Ramos (cell line): Measurements from ENCODE around the gene CDC25A.
"Not testable (repeated sequence)": the region's sequence is repeated elsewhere in the genome, so short reads cannot be mapped to it uniquely, and the experiment has no call there.

Source experiments
- in situ Hi-C: fragments of 300-500 bp; cut with MboI; formaldehyde crosslinking; loops from one replicate; pipeline ENCODE4 v1.14.3; 2022; ENCODE audit warnings: low sequenced_read_pairs; ENCODE audit not compliant: unreplicated experiment

Gene CDC25A

GRCh38 chr3:48188266-48189201 is at the start of gene CDC25A:
CDC25A (minus strand) TSS chr3:48188417; CDS start chr3:48187947, 470 bp downstream.
- in situ Hi-C loops, result no loop called here

DNA sequence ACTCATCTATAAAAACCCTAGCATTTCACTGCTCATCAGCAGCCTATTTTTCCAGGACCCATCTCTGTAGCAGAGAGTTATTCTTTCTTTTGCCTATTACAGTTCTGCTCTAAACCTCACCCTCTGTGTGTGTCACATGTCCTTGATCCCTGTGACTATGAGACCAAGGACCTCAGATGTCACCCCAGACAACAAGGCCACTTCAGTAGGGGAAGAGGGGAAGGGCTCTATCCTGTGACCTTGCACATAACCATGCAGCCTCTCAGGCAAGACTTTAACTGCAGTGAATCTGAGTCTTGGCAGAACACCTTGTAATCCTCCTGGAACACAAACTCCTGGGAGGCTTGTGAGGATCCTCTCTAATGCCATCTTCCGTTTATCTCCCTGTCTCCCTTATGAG is 48.3 kb upstream of the CDC25A start:
- in situ Hi-C loops, result loop anchor here (10.0 kb wide), 1 partner anchor 198 kb away; the partner anchor contains the start of gene PLXNB1

- in situ Hi-C loops, result loop anchor here (10.0 kb wide), 1 partner anchor 201 kb away; the partner anchor contains the start of gene PLXNB1
Measured at GRCh38 chr3:48233542-48233941, 45.3 kb upstream of the CDC25A start.

DNA sequence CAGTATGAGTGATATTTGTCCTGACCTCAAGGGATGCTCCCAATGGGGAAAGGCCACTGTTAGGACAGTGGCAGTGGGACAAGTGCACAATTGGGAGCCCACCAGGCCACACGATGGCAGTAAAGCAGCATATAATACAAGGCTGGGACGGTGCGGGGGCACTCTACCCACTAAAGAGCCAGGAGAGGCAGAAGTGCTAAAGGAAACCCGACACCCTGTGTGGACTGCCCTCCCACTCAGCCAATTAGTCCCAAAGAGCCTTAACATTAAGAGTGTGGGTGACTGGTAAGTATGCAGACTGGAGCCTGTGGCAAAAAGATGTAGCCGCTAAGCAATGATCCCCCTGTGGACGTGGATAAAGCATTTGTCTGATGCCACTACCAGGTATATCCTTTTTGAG is 44.5 kb upstream of the CDC25A start:
- in situ Hi-C loops, result loop anchor here (10.0 kb wide), 1 partner anchor 202 kb away; the partner anchor contains the start of gene PLXNB1

DNA sequence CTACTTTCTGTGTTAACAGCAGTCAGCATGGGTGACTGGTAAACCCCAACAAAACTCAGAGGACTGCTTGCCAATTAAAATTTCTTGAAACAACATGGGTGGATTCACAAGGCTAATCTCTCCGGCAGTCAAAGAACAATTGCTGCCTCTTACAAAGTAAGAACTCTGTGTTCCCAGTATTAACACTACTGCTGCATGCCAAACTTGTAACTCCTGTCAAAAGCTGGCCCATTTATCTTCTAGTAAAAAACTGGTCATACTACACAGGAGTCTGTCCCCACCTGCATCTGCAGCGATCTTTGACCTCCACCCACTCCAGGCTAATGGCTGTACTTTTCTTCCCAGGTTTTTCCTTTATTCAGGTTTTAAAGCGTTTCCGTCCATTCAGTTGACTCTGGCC is 44.0 kb upstream of the CDC25A start:
- in situ Hi-C loops, result loop anchor here (10.0 kb wide), 1 partner anchor 203 kb away; the partner anchor contains the start of gene PLXNB1

GRCh38 chr3:48226939-48227338 is 38.7 kb upstream of the CDC25A start:
- in situ Hi-C loops, result no loop called here

DNA sequence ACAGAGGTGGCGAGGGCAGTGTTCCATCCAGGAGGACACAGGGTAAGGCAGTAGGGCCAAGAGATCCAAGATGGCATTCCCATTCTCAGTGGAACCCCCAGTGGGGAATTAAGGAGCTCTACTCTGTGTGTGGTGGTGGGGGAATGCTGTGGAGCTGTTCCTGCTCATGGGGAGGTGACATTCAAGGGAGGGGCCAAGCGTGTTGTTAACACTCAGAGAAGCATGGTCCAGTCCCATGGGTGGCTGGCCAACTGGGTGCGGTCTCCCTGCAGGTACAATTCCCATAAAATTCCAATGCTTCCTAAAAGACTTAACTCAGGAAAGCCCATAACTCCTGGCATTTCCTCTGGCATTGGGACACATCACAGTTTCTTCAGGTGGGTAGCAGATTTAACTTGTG is 37.4 kb upstream of the CDC25A start:
- in situ Hi-C loops, result no loop called here

GRCh38 chr3:48222616-48223513 is 34.6 kb upstream of the CDC25A start, which contains the start of gene CAMP:
CAMP (plus strand) TSS chr3:48223495; CDS start chr3:48223512, 17 bp downstream.
- in situ Hi-C loops, result no loop called here

DNA sequence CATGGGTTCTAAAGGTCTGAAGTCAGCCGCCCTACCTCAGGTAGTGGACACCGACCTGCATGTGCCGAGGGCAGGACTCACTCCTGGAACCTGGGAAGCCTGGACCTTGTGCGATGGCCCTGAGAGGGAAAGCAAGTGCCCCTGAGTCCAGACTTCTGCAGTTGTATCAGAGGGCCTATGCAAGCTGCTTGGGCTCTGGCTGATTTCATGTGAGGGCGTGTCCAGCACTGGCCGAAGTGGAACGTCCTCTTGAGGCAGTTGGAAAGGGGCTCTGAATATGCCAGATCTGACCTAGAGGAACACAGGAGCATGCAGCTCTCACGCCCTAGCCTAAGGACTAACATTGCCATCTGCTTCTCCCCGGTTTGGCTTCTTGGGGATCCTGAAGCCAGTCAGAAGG is 32.5 kb upstream of the CDC25A start:
- in situ Hi-C loops, result no loop called here

DNA sequence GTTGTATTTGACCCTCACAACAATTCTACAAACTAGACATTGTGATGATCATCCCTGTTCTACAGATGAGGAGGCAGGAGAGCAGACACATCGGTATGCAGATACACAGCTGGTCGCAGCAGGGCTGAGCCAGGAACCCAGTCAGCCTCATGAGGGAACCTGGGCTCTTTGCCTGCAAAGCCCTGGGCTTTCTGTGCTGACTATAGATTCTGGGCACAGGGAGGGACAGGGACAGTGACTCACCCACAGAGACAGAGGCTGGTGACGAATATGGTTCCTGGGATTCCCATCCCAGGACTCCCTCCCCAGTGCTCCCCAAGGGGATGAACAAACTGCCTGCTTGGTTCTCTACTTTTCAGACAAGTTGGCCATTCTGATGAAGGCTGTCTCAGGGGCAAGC is 31.3 kb upstream of the CDC25A start:
- in situ Hi-C loops, result no loop called here

DNA sequence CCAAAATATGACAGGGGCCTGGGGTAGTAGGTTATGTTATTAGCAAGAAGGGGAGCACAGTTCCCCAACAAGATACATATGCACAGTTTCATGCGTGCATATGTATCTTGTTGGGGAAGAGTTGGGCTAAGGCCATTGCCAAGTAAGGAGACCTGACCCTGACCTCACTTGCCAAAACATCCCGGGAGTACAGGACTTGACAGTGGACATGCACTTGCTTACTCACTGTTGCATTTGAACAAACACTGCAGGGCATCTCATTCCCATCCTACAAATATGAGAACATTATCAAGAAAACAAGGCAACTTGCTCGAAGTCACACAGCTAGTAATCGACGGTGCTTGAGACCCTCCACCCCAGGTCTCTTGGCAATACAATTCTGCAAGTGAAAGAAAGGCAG is 30.3 kb upstream of the CDC25A start:
- in situ Hi-C loops, result no loop called here

DNA sequence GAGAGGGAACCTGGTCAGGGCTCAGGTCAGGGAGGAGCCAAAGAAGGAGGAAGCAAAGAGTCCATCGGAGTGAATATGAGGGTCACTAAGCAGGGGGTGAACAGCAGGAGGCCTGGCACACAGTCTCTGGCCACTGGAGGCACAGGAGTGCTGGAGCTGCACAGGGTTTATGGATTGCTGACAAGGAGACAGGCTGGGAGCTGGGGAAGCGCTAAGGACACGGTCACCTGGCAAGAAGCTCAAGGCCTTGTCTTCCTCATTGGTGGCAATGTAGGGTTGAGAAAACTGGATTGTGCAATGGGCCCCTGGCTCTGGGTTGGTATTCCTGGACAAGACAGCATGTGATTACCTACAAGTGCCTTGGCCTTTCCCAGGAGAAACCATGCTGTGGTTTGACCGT is 29.2 kb upstream of the CDC25A start:
- in situ Hi-C loops, result no loop called here

DNA sequence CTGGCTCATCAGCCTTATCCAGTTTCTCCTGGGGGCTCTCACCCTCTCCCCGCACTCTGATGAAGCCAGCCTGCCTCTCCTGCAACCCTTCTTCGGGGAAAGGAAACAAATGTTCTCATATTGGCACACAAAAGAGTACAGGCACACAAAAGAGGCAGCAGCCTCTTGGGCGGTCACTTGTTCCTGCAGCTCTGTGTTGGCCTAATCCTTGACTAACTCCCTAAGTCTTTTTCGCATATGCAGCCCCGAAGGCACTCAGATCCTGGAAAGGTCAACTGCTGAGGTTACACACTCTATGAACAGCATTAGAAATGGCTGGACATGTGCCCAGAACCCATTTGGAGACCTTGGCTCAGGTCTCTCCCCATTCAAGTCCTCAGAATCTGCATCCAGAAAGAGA is 27.7 kb upstream of the CDC25A start:
- in situ Hi-C loops, result no loop called here

DNA sequence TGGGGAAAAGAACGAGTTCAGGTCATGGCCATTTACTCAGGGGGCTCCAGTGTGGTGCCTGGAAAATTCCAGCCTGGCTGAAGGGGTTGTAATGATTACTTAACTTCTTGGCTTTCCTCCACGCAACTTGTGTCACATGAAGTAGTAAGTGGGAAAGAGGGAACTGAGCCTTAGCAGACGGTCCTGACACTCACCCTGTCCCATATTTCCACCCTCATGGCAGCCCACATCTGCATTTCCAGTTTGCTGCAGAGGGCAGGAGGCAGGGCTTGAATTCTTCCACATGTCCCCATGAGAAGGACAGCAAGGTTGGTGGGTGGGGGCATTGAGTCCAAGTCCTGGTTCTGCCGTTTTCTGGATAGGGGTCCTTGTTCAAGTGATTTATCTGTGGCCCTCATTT is 27.2 kb upstream of the CDC25A start:
- in situ Hi-C loops, result no loop called here

GRCh38 chr3:48215019-48215418 is 26.8 kb upstream of the CDC25A start:
- in situ Hi-C loops, result no loop called here

DNA sequence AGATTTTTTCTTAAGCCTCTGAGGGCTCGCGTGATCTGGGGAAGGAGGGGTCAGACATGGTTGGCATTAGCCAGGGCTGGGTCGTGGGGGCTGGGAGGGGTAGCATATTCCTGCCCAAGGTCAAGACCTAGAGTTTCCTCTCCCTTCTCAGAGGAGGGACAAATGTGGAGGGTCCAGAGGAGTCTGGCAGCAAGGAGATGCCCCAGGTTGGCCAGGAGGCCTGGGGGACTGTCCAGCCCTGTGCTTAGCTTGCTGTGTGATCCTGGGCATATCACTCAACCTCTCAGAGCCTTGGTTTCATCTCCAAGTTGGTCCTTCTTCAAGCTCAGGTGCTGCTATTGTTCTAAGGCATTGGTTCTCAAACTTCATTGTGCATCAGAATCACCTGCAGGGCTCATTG is 26.0 kb upstream of the CDC25A start:
- in situ Hi-C loops, result no loop called here

DNA sequence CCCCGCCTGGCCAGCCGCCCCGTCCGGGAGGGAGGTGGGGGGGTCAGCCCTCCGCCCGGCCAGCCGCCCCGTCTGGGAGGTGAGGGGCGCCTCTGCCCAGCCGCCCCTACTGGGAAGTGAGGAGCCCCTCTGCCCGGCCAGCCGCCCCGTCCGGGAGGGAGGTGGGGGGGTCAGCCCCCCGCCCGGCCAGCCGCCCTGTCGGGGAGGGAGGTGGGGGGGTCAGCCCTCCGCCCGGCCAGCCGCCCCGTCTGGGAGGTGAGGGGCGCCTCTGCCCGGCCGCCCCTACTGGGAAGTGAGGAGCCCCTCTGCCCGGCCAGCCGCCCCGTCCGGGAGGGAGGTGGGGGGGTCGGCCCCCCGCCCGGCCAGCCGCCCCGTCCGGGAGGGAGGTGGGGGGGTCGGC is 23.6 kb upstream of the CDC25A start:
- in situ Hi-C loops, result not testable (repeated sequence)

- in situ Hi-C loops, result not testable (repeated sequence)
Measured at GRCh38 chr3:48210534-48210933, 22.3 kb upstream of the CDC25A start.

DNA sequence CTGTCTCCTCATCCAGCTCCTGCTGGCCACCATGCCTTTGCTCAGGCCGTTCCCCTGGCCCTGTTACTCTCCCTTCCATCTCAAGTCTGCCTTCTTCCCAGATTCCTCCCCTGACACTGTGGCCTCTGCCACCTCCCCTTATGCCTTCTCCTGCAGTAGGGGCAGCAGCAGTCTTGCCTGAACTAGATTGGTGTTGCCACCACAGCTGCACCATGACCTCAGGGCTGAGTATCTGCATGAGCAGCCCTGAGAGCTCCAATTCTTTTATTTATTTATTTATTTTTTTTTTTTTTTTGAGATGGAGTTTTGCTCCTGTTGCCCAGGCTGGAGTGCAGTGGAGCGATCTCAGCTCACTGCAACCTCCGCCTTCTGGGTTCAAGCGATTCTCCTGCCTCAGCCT is 21.2 kb upstream of the CDC25A start:
- in situ Hi-C loops, result no loop called here

DNA sequence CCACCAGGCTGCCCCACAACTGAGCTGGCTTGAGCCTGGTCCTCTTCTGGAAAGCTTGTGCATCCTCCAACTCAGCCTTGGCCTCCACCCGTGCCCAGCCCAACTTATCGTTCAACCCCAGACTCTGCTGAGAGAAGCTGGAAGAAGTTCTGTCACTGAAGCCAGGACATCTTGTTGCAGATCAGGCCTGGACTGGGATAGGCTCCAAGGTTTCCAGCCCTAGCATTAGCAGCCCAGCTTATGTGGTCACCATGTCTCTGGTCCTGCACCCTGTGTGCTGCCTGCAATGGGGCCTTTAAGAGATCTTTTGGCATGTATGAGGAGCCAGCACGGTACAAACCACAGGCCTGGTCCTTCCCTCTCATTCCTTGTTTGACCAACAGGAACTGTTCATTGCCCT is 19.9 kb upstream of the CDC25A start:
- in situ Hi-C loops, result no loop called here

DNA sequence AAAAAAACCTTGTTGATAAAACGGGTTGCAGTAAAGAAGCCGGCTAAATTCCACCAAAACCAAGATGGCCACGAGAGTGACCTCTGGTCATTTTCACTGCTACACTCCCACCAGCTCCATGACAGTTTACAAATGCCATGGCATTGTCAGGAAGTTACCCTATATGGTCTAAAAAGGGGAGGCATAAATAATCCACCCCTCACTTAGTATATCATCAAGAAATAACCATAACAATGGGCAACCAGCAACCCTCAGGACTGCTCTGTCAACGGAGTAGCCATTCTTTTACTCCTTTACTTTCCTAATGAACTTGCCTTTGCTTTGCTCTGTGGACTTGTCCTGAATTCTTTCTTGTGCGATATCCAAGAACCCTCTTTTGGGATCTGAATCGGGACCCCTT is 14.4 kb upstream of the CDC25A start:
- in situ Hi-C loops, result no loop called here
